Dendritic cell treated with granulocyte-macrophage colony-stimulating factor and Interleukin-4, amounts not matched to agents 40 ng/mL and 50 ng/mL, for 4 days (primary cell): ENCODE measurements around the gene MYO1D.

Source experiments
- H3K27ac Mint-ChIP-seq: one replicate; pipeline ENCODE4 v1.8.0; 2022; ENCODE audit warnings: mild to moderate bottlenecking, mixed read lengths
- H3K27me3 Mint-ChIP-seq: one replicate; pipeline ENCODE4 v1.8.0; 2022; ENCODE audit warnings: mild to moderate bottlenecking, mixed read lengths
- H3K36me3 Mint-ChIP-seq: one replicate; pipeline ENCODE4 v1.8.0; 2022; ENCODE audit warnings: low read depth, mixed read lengths
- H3K4me1 Mint-ChIP-seq: one replicate; pipeline ENCODE4 v1.8.0; 2022; ENCODE audit warnings: low read depth, mixed read lengths
- H3K4me3 Mint-ChIP-seq: one replicate; pipeline ENCODE4 v1.8.0; 2022; ENCODE audit warnings: mild to moderate bottlenecking, moderate library complexity, mixed read lengths
- H3K9me3 Mint-ChIP-seq: one replicate; pipeline ENCODE4 v1.8.0; 2022; ENCODE audit warnings: mixed read lengths
- intact Hi-C: fragments of 100-400 bp; cut with micrococcal nuclease; formaldehyde crosslinking; loops from one replicate; pipeline ENCODE4 v1.15.0; 2022

The MYO1D gene

GRCh38 chr17:32497431-32498205, 379.3 kb downstream of the MYO1D start:
- Mint-ChIP-seq H3K36me3 (no peaks in the 10 kb centered on the region), H3K9me3 (no peaks in the 10 kb centered on the region), H3K4me1 (peaks cover 39% of the 10 kb centered on the region), H3K4me3 (no peak overlapping the region), H3K27ac (no peak overlapping the region), H3K27me3 (peaks cover 4% of the 10 kb centered on the region)
- intact Hi-C loops: no loop called here

- Mint-ChIP-seq H3K9me3 (no peaks in the 10 kb centered on the region), H3K4me1 (peaks cover 43% of the 10 kb centered on the region), H3K36me3 (no peaks in the 10 kb centered on the region), H3K27ac (no peak overlapping the region), H3K27me3 (peaks cover 4% of the 10 kb centered on the region), H3K4me3 (no peak overlapping the region)
- intact Hi-C loops: no loop called here
Observed at GRCh38 chr17:32496395-32497073, 380.4 kb downstream of the MYO1D start.

- Mint-ChIP-seq H3K4me3 (no peak overlapping the region), H3K4me1 (peaks cover 44% of the 10 kb centered on the region), H3K27me3 (peaks cover 4% of the 10 kb centered on the region), H3K36me3 (no peaks in the 10 kb centered on the region), H3K9me3 (no peaks in the 10 kb centered on the region), H3K27ac (no peak overlapping the region)
- intact Hi-C loops: no loop called here
Observed at GRCh38 chr17:32495359-32496231, 381.3 kb downstream of the MYO1D start.

- H3K4me1 Mint-ChIP-seq: peaks cover 49% of the 10 kb centered on the region
- H3K27me3 Mint-ChIP-seq: peaks cover 4% of the 10 kb centered on the region
- peak overlapping the region; percentile 26 for H3K4me3 Mint-ChIP-seq
- H3K36me3 Mint-ChIP-seq: no peaks in the 10 kb centered on the region
- H3K9me3 Mint-ChIP-seq: no peaks in the 10 kb centered on the region
- intact Hi-C loops: no loop called here
- H3K27ac Mint-ChIP-seq: no peak overlapping the region
Observed at GRCh38 chr17:32494621-32495358, 382.1 kb downstream of the MYO1D start.

- H3K4me1 Mint-ChIP-seq: peaks cover 56% of the 10 kb centered on the region
- no peak overlapping the region for H3K27ac Mint-ChIP-seq
- H3K36me3 Mint-ChIP-seq: no peaks in the 10 kb centered on the region
- H3K27me3 Mint-ChIP-seq: peaks cover 4% of the 10 kb centered on the region
- intact Hi-C loops: no loop called here
- peak overlapping the region; percentile 26 for H3K4me3 Mint-ChIP-seq
- no peaks in the 10 kb centered on the region for H3K9me3 Mint-ChIP-seq
Observed at GRCh38 chr17:32493976-32494513, 382.9 kb downstream of the MYO1D start.

- no peak overlapping the region for H3K27ac Mint-ChIP-seq
- no peaks in the 10 kb centered on the region for H3K36me3 Mint-ChIP-seq
- intact Hi-C loops: no loop called here
- peaks cover 8% of the 10 kb centered on the region for H3K27me3 Mint-ChIP-seq
- peaks cover 61% of the 10 kb centered on the region for H3K4me1 Mint-ChIP-seq
- H3K4me3 Mint-ChIP-seq: no peak overlapping the region
- H3K9me3 Mint-ChIP-seq: no peaks in the 10 kb centered on the region
Observed at GRCh38 chr17:32493571-32493970, 383.4 kb downstream of the MYO1D start.

- Mint-ChIP-seq H3K9me3 (no peaks in the 10 kb centered on the region), H3K36me3 (no peaks in the 10 kb centered on the region), H3K4me1 (peaks cover 69% of the 10 kb centered on the region), H3K27ac (peak overlapping the region; percentile 45), H3K4me3 (peak overlapping the region; percentile 47), H3K27me3 (peaks cover 15% of the 10 kb centered on the region)
- intact Hi-C loops: no loop called here
Observed at GRCh38 chr17:32492648-32493289, 384.2 kb downstream of the MYO1D start.

GRCh38 chr17:32492264-32492589, 384.7 kb downstream of the MYO1D start:
- Mint-ChIP-seq H3K27ac (no peak overlapping the region), H3K9me3 (no peaks in the 10 kb centered on the region), H3K27me3 (peaks cover 19% of the 10 kb centered on the region), H3K4me3 (no peak overlapping the region), H3K4me1 (peaks cover 73% of the 10 kb centered on the region), H3K36me3 (no peaks in the 10 kb centered on the region)
- intact Hi-C loops: no loop called here

- Mint-ChIP-seq H3K27me3 (peaks cover 19% of the 10 kb centered on the region), H3K9me3 (no peaks in the 10 kb centered on the region), H3K4me1 (peaks cover 73% of the 10 kb centered on the region), H3K36me3 (no peaks in the 10 kb centered on the region), H3K27ac (no peak overlapping the region), H3K4me3 (no peak overlapping the region)
- intact Hi-C loops: no loop called here
Observed at GRCh38 chr17:32491371-32492263, 385.3 kb downstream of the MYO1D start.

- Mint-ChIP-seq H3K27ac (no peak overlapping the region), H3K27me3 (peaks cover 25% of the 10 kb centered on the region), H3K36me3 (no peaks in the 10 kb centered on the region), H3K9me3 (no peaks in the 10 kb centered on the region), H3K4me1 (peaks cover 65% of the 10 kb centered on the region), H3K4me3 (no peak overlapping the region)
- intact Hi-C loops: no loop called here
Observed at GRCh38 chr17:32490101-32490482, 386.8 kb downstream of the MYO1D start.

- no peaks in the 10 kb centered on the region for H3K36me3 Mint-ChIP-seq
- no peak overlapping the region for H3K4me3 Mint-ChIP-seq
- H3K4me1 Mint-ChIP-seq: peaks cover 59% of the 10 kb centered on the region
- H3K27ac Mint-ChIP-seq: no peak overlapping the region
- intact Hi-C loops: no loop called here
- no peaks in the 10 kb centered on the region for H3K9me3 Mint-ChIP-seq
- H3K27me3 Mint-ChIP-seq: peaks cover 25% of the 10 kb centered on the region
Observed at GRCh38 chr17:32489320-32490100, 387.4 kb downstream of the MYO1D start.
